ENCODE results near the gene CKMT2. TPM values are rescaled to one million over a fixed set of nuclear protein-coding genes. Genes with fewer than 3 reads are reported as not detected.
"Not testable (repeated sequence)": the region's sequence is repeated elsewhere in the genome, so short reads cannot be mapped to it uniquely, and the experiment has no call there.

The CKMT2 gene
- total and polyA plus RNA-seq, 2 experiments from 2014 or later, result 5.0 to 7.8 TPM

- no peak overlapping the region for H3K4me2 ChIP-seq
- no peaks in the 10 kb centered on the region for H3K36me3 ChIP-seq (replicated peaks; ENCODE audit: insufficient read depth, low read depth)
- no peak for DNase-seq (ENCODE audit: low spot score)
- no peak overlapping the region for H3K27ac ChIP-seq
- no peaks in the 10 kb centered on the region for H3K27me3 ChIP-seq
- H3K79me2 ChIP-seq, result peaks cover 33% of the 10 kb centered on the region
- no peaks in the 10 kb centered on the region for H3K9me2 ChIP-seq (replicated peaks; ENCODE audit: insufficient read depth)
- no peak for TF ChIP-seq EZH2phosphoT487 (IDR thresholded peaks at IDR 0.05; ENCODE audit: low read depth, severe bottlenecking, unreplicated experiment)
- no peak for TF ChIP-seq CTCF (IDR thresholded peaks at IDR 0.05; ENCODE audit: poor library complexity)
- TF ChIP-seq EZH2 (IDR thresholded peaks at IDR 0.05; ENCODE audit: borderline replicate concordance), result no peak
- no peaks in the 10 kb centered on the region for H4K20me1 ChIP-seq (ENCODE audit: insufficient read depth, poor library complexity, severe bottlenecking)
- H3K4me3 ChIP-seq, result no peak overlapping the region
- H3K9me3 ChIP-seq (ENCODE audit: low read depth), result no peaks in the 10 kb centered on the region
- no peak overlapping the region for H2AFZ ChIP-seq
- no peaks in the 10 kb centered on the region for H3K4me1 ChIP-seq (ENCODE audit: insufficient read depth)
Measured at GRCh38 chr5:81265101-81265500, 32.0 kb downstream of the CKMT2 start.

GRCh38 chr5:81268521-81269196, 35.5 kb downstream of the CKMT2 start:
- Histone ChIP-seq H4K20me1 (ENCODE audit: insufficient read depth, poor library complexity, severe bottlenecking) (no peaks in the 10 kb centered on the region), H3K9me3 (ENCODE audit: low read depth) (no peaks in the 10 kb centered on the region), H3K4me2 (no peak overlapping the region), H3K36me3 (replicated peaks; ENCODE audit: insufficient read depth, low read depth) (no peaks in the 10 kb centered on the region), H3K79me2 (peaks cover 51% of the 10 kb centered on the region), H3K9me2 (replicated peaks; ENCODE audit: insufficient read depth) (no peaks in the 10 kb centered on the region), H2AFZ (no peak overlapping the region), H3K27me3 (no peaks in the 10 kb centered on the region), H3K4me1 (ENCODE audit: insufficient read depth) (no peaks in the 10 kb centered on the region), H3K27ac (peak overlapping the region; percentile 74), H3K4me3 (no peak overlapping the region)
- DNase-seq (ENCODE audit: low spot score), result peak; percentile 43
- WGBS (ENCODE audit: low lambda C conversion rate, missing lambda C conversion rate), result 79% methylated on average over 3 of the region's 3 CpGs
- TF ChIP-seq CTCF (IDR thresholded peaks at IDR 0.05; ENCODE audit: poor library complexity) (no peak), EZH2 (IDR thresholded peaks at IDR 0.05; ENCODE audit: borderline replicate concordance) (no peak), EZH2phosphoT487 (IDR thresholded peaks at IDR 0.05; ENCODE audit: low read depth, severe bottlenecking, unreplicated experiment) (no peak)

GRCh38 chr5:81269751-81270393, 36.8 kb downstream of the CKMT2 start:
- peak overlapping the region; percentile 74 for H3K27ac ChIP-seq
- WGBS (ENCODE audit: low lambda C conversion rate, missing lambda C conversion rate), result 87% methylated on average over 7 of the region's 8 CpGs
- TF ChIP-seq EZH2 (IDR thresholded peaks at IDR 0.05; ENCODE audit: borderline replicate concordance), result no peak
- no peak for TF ChIP-seq CTCF (IDR thresholded peaks at IDR 0.05; ENCODE audit: poor library complexity)
- TF ChIP-seq EZH2phosphoT487 (IDR thresholded peaks at IDR 0.05; ENCODE audit: low read depth, severe bottlenecking, unreplicated experiment), result no peak
- H3K4me1 ChIP-seq (ENCODE audit: insufficient read depth), result no peaks in the 10 kb centered on the region
- DNase-seq (ENCODE audit: low spot score), result no peak
- no peaks in the 10 kb centered on the region for H3K9me2 ChIP-seq (replicated peaks; ENCODE audit: insufficient read depth)
- H3K4me3 ChIP-seq, result no peak overlapping the region
- H3K4me2 ChIP-seq, result no peak overlapping the region
- no peaks in the 10 kb centered on the region for H3K27me3 ChIP-seq
- H3K79me2 ChIP-seq, result peaks cover 63% of the 10 kb centered on the region
- H3K9me3 ChIP-seq (ENCODE audit: low read depth), result no peaks in the 10 kb centered on the region
- H2AFZ ChIP-seq, result no peak overlapping the region
- no peaks in the 10 kb centered on the region for H3K36me3 ChIP-seq (replicated peaks; ENCODE audit: insufficient read depth, low read depth)
- no peaks in the 10 kb centered on the region for H4K20me1 ChIP-seq (ENCODE audit: insufficient read depth, poor library complexity, severe bottlenecking)

GRCh38 chr5:81270394-81271027, 37.4 kb downstream of the CKMT2 start:
- DNase-seq (ENCODE audit: low spot score); H3K9me3 ChIP-seq (ENCODE audit: low read depth); H3K9me2 ChIP-seq (replicated peaks; ENCODE audit: insufficient read depth); H2AFZ ChIP-seq; H4K20me1 ChIP-seq (ENCODE audit: insufficient read depth, poor library complexity, severe bottlenecking); H3K27me3 ChIP-seq; H3K4me2 ChIP-seq; H3K36me3 ChIP-seq (replicated peaks; ENCODE audit: insufficient read depth, low read depth); H3K27ac ChIP-seq; H3K4me3 ChIP-seq; H3K4me1 ChIP-seq (ENCODE audit: insufficient read depth): not testable (repeated sequence)
- peaks cover 69% of the 10 kb centered on the region for H3K79me2 ChIP-seq
- WGBS (ENCODE audit: low lambda C conversion rate, missing lambda C conversion rate), result 90% methylated on average over 2 of the region's 2 CpGs

All from hepatocyte (in vitro differentiated cells).